Muscle of back (tissue), 10 donors: ENCODE results near the gene PADI1. TPM values are rescaled to one million over a fixed set of nuclear protein-coding genes. Genes with fewer than 3 reads are reported as not detected.

ENCODE experiments used
- polyA plus RNA-seq, 10 donors: library from polyadenylated mRNA; unstranded; fragments of 120-200 nt; gene quantifications; one replicate each; pipeline ENCODE4 v1.2.1, GENCODE V29; 2013; ENCODE audit not compliant: insufficient read length in 10 of 10

The PADI1 gene
- polyA plus RNA-seq, 10 donors, result 0.15 to 0.97 (median 0.34) TPM

Other genes with a start within 250 kb of the PADI1 start
- gene MFAP2, start 224.5 kb upstream of the PADI1 start, polyA plus RNA-seq, result 100 to 1,000 TPM in 4 of 10 donors, 10 to 100 TPM in 6; 50.9 to 206 (median 95.5) TPM
- gene ATP13A2, start 193.2 kb upstream of the PADI1 start, polyA plus RNA-seq, result 10 to 100 TPM; 13.3 to 27.2 (median 18.2) TPM
- gene SDHB, start 151.1 kb upstream of the PADI1 start, polyA plus RNA-seq, result 100 to 1,000 TPM in 8 of 10 donors, 10 to 100 TPM in 2; 84.0 to 146 (median 122) TPM
- 100 to 1,000 TPM in 2 of 10 donors, 10 to 100 TPM in 8; 28.5 to 126 (median 87.6) TPM for gene PADI2, start 85.7 kb upstream of the PADI1 start, polyA plus RNA-seq
- gene PADI3, start 44.0 kb downstream of the PADI1 start, polyA plus RNA-seq, result under 1 TPM in 2 of 10 donors, not detected in 8; 0.09 to 0.11 TPM
- gene PADI4, start 103.1 kb downstream of the PADI1 start, polyA plus RNA-seq, result 1 to 10 TPM in 3 of 10 donors, under 1 TPM in 7; 0.27 to 1.4 (median 0.75) TPM
- under 1 TPM in 2 of 10 donors, not detected in 8; 0.12 to 0.24 TPM for gene PADI6, start 167.1 kb downstream of the PADI1 start, polyA plus RNA-seq
- gene RCC2, start 234.5 kb downstream of the PADI1 start, polyA plus RNA-seq, result 10 to 100 TPM; 30.5 to 57.6 (median 35.1) TPM